HG02763 (cell line): ENCODE data around the gene MID1.

Source experiments
- ATAC-seq: cut with Tn5 transposase; IDR thresholded peaks from one replicate; pipeline ENCODE4 v1.9.1; 2021; ENCODE audit warnings: mild to moderate bottlenecking, moderate library complexity; ENCODE audit not compliant: unreplicated experiment

Gene MID1

DNA sequence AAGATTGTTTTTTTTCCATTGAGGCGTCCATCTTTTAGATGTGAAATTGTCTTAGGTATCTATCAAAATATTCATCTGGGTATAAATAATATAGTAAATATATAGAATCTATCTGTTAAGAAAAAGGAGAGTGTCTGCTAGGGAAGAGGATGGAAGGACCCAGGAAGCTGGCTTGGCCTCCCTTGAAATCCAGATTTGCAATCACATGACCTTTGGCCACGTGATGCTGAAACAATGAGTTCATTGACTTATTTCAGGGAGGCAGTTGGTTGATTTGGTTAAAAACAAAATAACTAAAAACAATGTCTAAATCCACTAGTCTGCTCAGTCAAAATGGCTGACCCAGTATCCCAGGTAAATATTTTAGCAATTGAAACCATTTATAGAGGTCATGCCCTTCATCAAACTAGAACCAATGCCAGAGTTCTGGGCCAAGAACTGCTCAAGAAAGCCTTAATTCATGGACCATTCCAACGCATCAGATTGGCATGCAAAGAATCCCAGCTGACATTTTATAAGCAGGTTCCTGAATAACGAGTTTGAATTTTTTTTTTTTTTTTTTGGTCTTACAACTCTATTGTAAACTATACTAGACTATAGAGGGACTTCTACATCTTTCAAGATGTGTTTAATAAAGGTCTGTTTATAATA lies 172.7 kb downstream of the MID1 start:
- ATAC-seq = no peak

- no peak for ATAC-seq
Measured at GRCh38 chrX:10444204-10444603, 176.2 kb downstream of the MID1 start.

- ATAC-seq = no peak
Measured at GRCh38 chrX:10441464-10441863, 178.9 kb downstream of the MID1 start.

DNA sequence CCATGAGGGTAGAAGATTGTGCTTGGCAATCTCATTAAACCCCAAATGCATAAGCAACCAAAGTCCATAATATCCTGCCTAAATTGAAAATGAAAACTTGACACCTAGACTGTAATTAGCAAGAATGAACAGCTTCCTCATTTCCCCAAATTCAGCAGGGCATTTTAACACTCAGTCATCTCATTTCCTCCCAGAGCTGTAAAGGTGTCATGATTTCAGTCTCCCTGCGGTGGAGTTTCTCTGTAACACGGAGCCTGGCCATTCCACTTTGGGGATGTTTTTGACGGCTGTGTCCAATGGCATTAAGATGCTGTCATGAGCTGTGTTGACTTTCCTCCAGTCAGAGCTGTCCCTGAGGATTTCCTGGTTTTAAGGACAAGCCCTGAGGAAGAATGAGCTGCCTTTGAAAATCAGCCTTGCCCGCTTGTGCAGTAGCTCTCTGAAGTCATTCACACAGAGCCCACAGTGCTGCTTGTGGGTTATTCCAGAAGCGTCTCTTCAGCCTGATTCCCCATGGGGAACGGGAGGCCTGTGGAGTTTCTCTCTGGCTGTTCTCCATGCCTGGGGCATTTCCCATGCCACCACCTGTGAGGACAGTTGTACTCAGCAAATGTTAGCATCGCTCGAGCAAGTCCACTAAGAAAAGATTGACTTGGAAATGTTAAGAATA lies 187.0 kb downstream of the MID1 start:
- no peak for ATAC-seq

GRCh38 chrX:10429908-10430307 lies 190.5 kb downstream of the MID1 start:
- no peak for ATAC-seq

GRCh38 chrX:10427249-10427648 lies 193.1 kb downstream of the MID1 start:
- ATAC-seq = no peak

- ATAC-seq = no peak
Measured at GRCh38 chrX:10423716-10424115, 196.7 kb downstream of the MID1 start.

GRCh38 chrX:10420134-10420533 lies 200.3 kb downstream of the MID1 start:
- ATAC-seq = no peak

GRCh38 chrX:10416424-10416823 lies 204.0 kb downstream of the MID1 start:
- no peak for ATAC-seq

DNA sequence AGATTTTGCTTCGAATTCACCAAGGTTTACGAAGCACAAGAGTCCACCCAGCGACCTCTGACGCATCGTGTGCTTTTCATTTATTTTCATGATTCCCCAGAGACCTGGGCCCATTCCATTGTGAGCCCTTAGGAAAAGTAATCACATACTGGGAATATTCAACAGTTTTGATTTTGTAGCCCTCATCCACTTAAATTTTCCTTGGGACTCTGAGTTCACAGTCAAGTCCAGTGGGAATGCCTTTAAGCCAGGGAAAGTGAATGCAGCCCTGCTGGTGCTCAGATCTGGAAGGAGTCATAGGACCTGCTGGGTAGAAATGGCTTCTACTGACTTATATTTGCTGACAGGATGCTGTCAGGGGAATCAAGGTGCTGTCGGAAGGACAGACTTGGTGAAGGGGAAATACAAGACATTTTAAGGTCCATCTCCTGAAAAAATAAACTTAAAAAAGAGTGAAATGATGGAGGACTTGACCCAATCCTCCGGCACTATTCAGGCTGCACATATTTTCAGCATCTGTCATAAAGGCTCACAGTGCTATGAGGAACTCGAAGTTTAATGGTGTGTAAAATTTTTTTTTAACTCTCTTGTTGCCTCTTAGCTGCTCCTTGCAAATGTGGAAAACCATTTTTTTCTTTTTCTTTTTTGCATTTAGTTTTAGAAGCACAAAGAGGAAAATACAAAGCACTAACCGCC lies 204.9 kb downstream of the MID1 start:
- ATAC-seq = no peak

- no peak for ATAC-seq
Measured at GRCh38 chrX:10414862-10415261, 205.5 kb downstream of the MID1 start.

- ATAC-seq = no peak
Measured at GRCh38 chrX:10414156-10414824, 206.1 kb downstream of the MID1 start.

- no peak for ATAC-seq
Measured at GRCh38 chrX:10404436-10404835, 215.9 kb downstream of the MID1 start.

- ATAC-seq = no peak
Measured at GRCh38 chrX:10401239-10401638, 219.1 kb downstream of the MID1 start.

- ATAC-seq = no peak
Measured at GRCh38 chrX:10399043-10399741, 221.2 kb downstream of the MID1 start.

- ATAC-seq = no peak
Measured at GRCh38 chrX:10398215-10398614, 222.2 kb downstream of the MID1 start.

DNA sequence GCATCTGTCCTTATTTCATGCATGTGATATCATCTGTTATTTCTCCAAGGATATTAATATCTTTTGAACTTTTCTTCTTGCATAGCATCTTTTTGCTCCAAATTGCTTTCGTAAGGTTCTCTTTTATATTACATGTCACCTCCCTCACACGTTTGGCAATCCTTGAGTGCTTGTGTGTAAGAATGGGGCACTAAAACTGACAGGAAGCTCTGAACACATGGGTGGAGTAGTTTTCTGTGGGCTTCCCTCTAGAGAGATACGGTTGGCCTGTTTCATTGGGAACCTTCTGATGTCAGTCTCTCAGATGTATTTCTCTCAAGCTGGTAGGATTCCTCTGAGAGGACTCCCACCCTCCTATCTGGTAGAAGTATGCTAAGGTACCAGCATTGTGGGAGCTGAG lies 223.0 kb downstream of the MID1 start:
- no peak for ATAC-seq

DNA sequence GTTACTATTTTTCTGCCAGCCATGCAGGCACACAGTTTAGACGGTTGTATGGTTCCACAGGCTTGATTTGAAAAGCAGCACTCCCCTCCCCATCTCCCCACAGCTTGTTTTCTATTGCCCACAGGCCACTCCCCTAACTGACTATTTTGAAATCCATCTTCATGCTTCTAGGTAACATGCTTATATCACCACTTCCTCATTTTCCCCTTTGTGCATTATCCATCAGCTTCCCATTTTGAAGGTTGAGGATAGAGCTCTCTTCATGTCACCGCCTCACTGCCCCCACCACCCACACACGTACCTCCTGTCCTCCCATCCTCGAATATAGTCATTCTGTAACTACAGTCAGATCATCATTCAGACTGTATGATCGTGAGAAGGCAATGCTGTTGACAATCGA lies 224.7 kb downstream of the MID1 start:
- no peak for ATAC-seq
